Stimulated activated CD8-positive, alpha-beta memory T cell treated with anti-CD3 and anti-CD28 coated beads, Interleukin-12 subunit alpha, Interleukin-12 subunit beta, amount 100 ng/mL, for 24 hours (primary cell): ENCODE measurements around the gene DSCAML1.

ENCODE experiments used
- DNase-seq: peaks from one replicate; pipeline ENCODE4 v3.0.0-alpha.2; 2020; ENCODE audit errors: extremely low read depth

The DSCAML1 gene

GRCh38 chr11:117427356-117427874 is 369.6 kb downstream of the DSCAML1 start:
- no peak for DNase-seq

- DNase-seq: no peak
Observed at GRCh38 chr11:117426941-117427340, 370.1 kb downstream of the DSCAML1 start.

- peak; percentile 21 for DNase-seq
Observed at GRCh38 chr11:117426297-117426685, 370.7 kb downstream of the DSCAML1 start.

- DNase-seq: no peak
Observed at GRCh38 chr11:117425679-117426296, 371.2 kb downstream of the DSCAML1 start.

GRCh38 chr11:117424781-117425180 is 372.2 kb downstream of the DSCAML1 start:
- no peak for DNase-seq

GRCh38 chr11:117423046-117423575 is 373.9 kb downstream of the DSCAML1 start:
- DNase-seq: no peak

GRCh38 chr11:117421476-117421875 is 375.5 kb downstream of the DSCAML1 start:
- no peak for DNase-seq

GRCh38 chr11:117421041-117421440 is 376.0 kb downstream of the DSCAML1 start:
- DNase-seq: no peak

- DNase-seq: no peak
Observed at GRCh38 chr11:117420598-117420997, 376.4 kb downstream of the DSCAML1 start.

- DNase-seq: no peak
Observed at GRCh38 chr11:117420143-117420485, 376.9 kb downstream of the DSCAML1 start.

GRCh38 chr11:117419482-117420142 is 377.4 kb downstream of the DSCAML1 start:
- DNase-seq: no peak

GRCh38 chr11:117418737-117419481 is 378.1 kb downstream of the DSCAML1 start:
- no peak for DNase-seq

- no peak for DNase-seq
Observed at GRCh38 chr11:117417856-117418255, 379.2 kb downstream of the DSCAML1 start.

- no peak for DNase-seq
Observed at GRCh38 chr11:117417342-117417741, 379.7 kb downstream of the DSCAML1 start.

- DNase-seq: no peak
Observed at GRCh38 chr11:117415358-117415896, 381.6 kb downstream of the DSCAML1 start.

- no peak for DNase-seq
Observed at GRCh38 chr11:117414724-117415123, 382.3 kb downstream of the DSCAML1 start.

- no peak for DNase-seq
Observed at GRCh38 chr11:117413616-117414015, 383.4 kb downstream of the DSCAML1 start.

GRCh38 chr11:117412653-117413275 is 384.3 kb downstream of the DSCAML1 start:
- no peak for DNase-seq

GRCh38 chr11:117412176-117412575 is 384.8 kb downstream of the DSCAML1 start:
- no peak for DNase-seq

- DNase-seq: no peak
Observed at GRCh38 chr11:117411736-117412135, 385.3 kb downstream of the DSCAML1 start.

- no peak for DNase-seq
Observed at GRCh38 chr11:117410861-117411710, 385.9 kb downstream of the DSCAML1 start.
